SK-N-SH (cell line): Measurements from ENCODE around the gene MYLK.

Source experiments
- EZH2phosphoT487 ChIP-seq: fragments of 200-600 bp; sonication (generic); IDR thresholded peaks from 2 replicates; pipeline ENCODE4 v1.6.1; 2017; ENCODE audit warnings: low read depth, mixed run types, mild to moderate bottlenecking, antibody characterized with exemption, moderate library complexity, borderline replicate concordance
- JUND ChIP-seq: IDR thresholded peaks from 2 replicates; pipeline ENCODE4 v1.4.0; 2012
- SMC3 ChIP-seq: IDR thresholded peaks from 2 replicates; pipeline ENCODE4 v1.6.1; 2012; ENCODE audit warnings: low read depth, low read length, improper control_type of control experiment
- TAF1 ChIP-seq: IDR thresholded peaks from 2 replicates; pipeline ENCODE4 v1.6.1; 2012; ENCODE audit warnings: low read depth, mild to moderate bottlenecking, low read length, moderate library complexity, borderline replicate concordance
- TF ChIP-seq, protein P1 (sequence below): fragments of 200-600 bp; sonication (generic); IDR thresholded peaks from 2 replicates; pipeline ENCODE4 v1.6.1; 2017; ENCODE audit warnings: antibody characterized with exemption, mild to moderate bottlenecking, moderate library complexity

DNA sequence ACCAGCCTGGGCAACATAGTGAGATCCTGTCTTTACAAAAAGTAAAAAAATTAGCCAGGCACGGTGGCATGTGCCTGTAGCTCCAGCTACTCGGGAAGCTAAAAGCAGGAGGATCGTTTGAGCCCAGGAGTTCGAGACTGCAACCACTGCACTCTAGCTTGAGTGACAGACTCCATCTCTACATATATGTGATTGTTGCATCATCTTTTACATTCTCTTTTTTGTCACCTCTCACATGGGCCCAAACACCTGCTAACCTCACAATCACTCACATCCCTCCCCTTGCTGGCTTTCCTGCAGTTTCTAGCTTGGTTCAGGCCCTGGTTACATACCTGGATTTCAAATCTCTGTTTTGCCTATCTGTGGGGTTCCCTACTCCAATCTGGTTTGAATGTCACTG is 19.4 kb downstream of the MYLK start:
- TF ChIP-seq SMC3: no peak
- TF ChIP-seq TAF1: no peak
- no peak for TF ChIP-seq EZH2phosphoT487
- TF ChIP-seq JUND: no peak
- TF ChIP-seq, protein P1, sequence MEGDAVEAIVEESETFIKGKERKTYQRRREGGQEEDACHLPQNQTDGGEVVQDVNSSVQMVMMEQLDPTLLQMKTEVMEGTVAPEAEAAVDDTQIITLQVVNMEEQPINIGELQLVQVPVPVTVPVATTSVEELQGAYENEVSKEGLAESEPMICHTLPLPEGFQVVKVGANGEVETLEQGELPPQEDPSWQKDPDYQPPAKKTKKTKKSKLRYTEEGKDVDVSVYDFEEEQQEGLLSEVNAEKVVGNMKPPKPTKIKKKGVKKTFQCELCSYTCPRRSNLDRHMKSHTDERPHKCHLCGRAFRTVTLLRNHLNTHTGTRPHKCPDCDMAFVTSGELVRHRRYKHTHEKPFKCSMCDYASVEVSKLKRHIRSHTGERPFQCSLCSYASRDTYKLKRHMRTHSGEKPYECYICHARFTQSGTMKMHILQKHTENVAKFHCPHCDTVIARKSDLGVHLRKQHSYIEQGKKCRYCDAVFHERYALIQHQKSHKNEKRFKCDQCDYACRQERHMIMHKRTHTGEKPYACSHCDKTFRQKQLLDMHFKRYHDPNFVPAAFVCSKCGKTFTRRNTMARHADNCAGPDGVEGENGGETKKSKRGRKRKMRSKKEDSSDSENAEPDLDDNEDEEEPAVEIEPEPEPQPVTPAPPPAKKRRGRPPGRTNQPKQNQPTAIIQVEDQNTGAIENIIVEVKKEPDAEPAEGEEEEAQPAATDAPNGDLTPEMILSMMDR: no peak
